Upper lobe of left lung (tissue), 6 donors: Measurements from ENCODE around the gene SH3PXD2A. TPM values are rescaled to one million over a fixed set of nuclear protein-coding genes. Genes with fewer than 3 reads are reported as not detected.

ENCODE experiments used
- ATAC-seq, 2 donors: fragments of 200-7000 bp; cut with Tn5 transposase; one replicate each; pipeline ENCODE4 v1.9.1; 2022; ENCODE audit warnings: mild to moderate bottlenecking in 2 of 2, moderate library complexity in 2 of 2; ENCODE audit not compliant: low FRiP score in 2 of 2
- DNase-seq, 2 donors: peaks; one replicate each; pipeline ENCODE4 v3.0.0-alpha.2; 2019 to 2020
- H3K27ac ChIP-seq, 4 donors: fragments of 200-600 bp; sonication (generic); one replicate each; pipeline ENCODE4 v1.5.1; 2016 to 2019
- H3K27me3 ChIP-seq, 4 donors: fragments of 200-600 bp; sonication (generic); one replicate each; pipeline ENCODE4 v1.5.1; 2017 to 2019
- H3K36me3 ChIP-seq, 4 donors: fragments of 200-600 bp; sonication (generic); one replicate each; pipeline ENCODE4 v1.5.1; 2016 to 2019
- H3K4me1 ChIP-seq, 4 donors: fragments of 200-600 bp; sonication (generic); one replicate each; pipeline ENCODE4 v1.5.1; 2018 to 2019
- H3K4me3 ChIP-seq, 4 donors: fragments of 200-600 bp; sonication (generic); one replicate each; pipeline ENCODE4 v1.5.1; 2017 to 2019; ENCODE audit warnings: mild to moderate bottlenecking in 2 of 4, moderate library complexity in 1 of 4
- H3K9me3 ChIP-seq, 4 donors: fragments of 200-600 bp; sonication (generic); one replicate each; pipeline ENCODE4 v1.5.1; 2018 to 2019
- CTCF ChIP-seq, 6 experiments: fragments of 450-650 bp in 4 of 6; fragments of 200-600 bp in 2 of 6; sonication (generic) in 2 of 6; IDR thresholded peaks; one replicate each; pipeline ENCODE4 v1.5.1; 2016 to 2019; ENCODE audit warnings: antibody characterized with exemption in 6 of 6
- EP300 ChIP-seq, 4 donors: sonication (generic); formaldehyde crosslinking; IDR thresholded peaks; one replicate each; pipeline ENCODE4 v1.5.1; 2017; ENCODE audit warnings: antibody characterized with exemption in 4 of 4, control low read depth in 2 of 4
- POLR2A ChIP-seq, 4 donors: fragments of 450-650 bp; IDR thresholded peaks; one replicate each; pipeline ENCODE4 v1.5.1; 2016 to 2017; ENCODE audit warnings: antibody characterized with exemption in 4 of 4, mild to moderate bottlenecking in 2 of 4
- POLR2AphosphoS5 ChIP-seq, 2 donors: sonication (generic); formaldehyde crosslinking; IDR thresholded peaks; one replicate each; pipeline ENCODE4 v1.5.1; 2017; ENCODE audit warnings: antibody characterized with exemption in 2 of 2
- WGBS, 2 donors: methylation state at CpG; one replicate each; pipeline ENCODE4 v1.1.5; 2017 to 2018; 5-methylcytosine and 5-hydroxymethylcytosine counted together
- total RNA-seq, 6 donors: library from RNA; depleted of rRNA in 4 of 6; stranded (reverse); fragments of >200 nt in 4 of 6; gene quantifications; one replicate each; pipeline versions ENCODE4 v1.1.0 to v1.2.1, GENCODE V29; 2016 to 2021
- donor health status: DM: no; HTN: no; CAD: no; lungs with moderate emphysema.
- donor health status: DM: no; HTN: yes; CAD: no; lungs with severe emphysema.

Gene SH3PXD2A
- total RNA-seq, 6 donors from 2014 or later = 19.6 to 42.2 (median 30.8) TPM

GRCh38 chr10:103892181-103892580 lies 36.8 kb upstream of the SH3PXD2A start:
- no peaks in the 10 kb centered on the region for H3K27me3 ChIP-seq
- H3K27ac ChIP-seq = peak overlapping the region; percentile 83 to 91 (median 84)
- WGBS, 2 donors = 74 to 76% methylated on average over 3 of the region's 3 CpGs
- DNase-seq (peak in 1 of 2 donors; percentile 50), ATAC-seq (peak in 1 of 2 donors; percentile 23)
- H3K4me1 ChIP-seq = peaks cover 60 to 85% (median 83%) of the 10 kb centered on the region in 4 donors
- H3K9me3 ChIP-seq = no peaks in the 10 kb centered on the region
- TF ChIP-seq CTCF (IDR thresholded peaks at IDR 0.05) (no peak), EP300 (IDR thresholded peaks at IDR 0.05) (no peak), POLR2AphosphoS5 (IDR thresholded peaks at IDR 0.05) (no peak), POLR2A (IDR thresholded peaks at IDR 0.05) (no peak)
- H3K36me3 ChIP-seq = peaks cover under 1 to 35% (median 15%) of the 10 kb centered on the region in 4 donors
- H3K4me3 ChIP-seq = no peak overlapping the region

GRCh38 chr10:103890688-103891087 lies 35.3 kb upstream of the SH3PXD2A start:
- ATAC-seq = peak in 1 of 2 donors; percentile 5
- peak overlapping the region; percentile 83 to 91 (median 84) for H3K27ac ChIP-seq
- H3K27me3 ChIP-seq = no peaks in the 10 kb centered on the region
- WGBS, 2 donors = 59 to 63% methylated on average over 2 of the region's 2 CpGs
- TF ChIP-seq EP300 (IDR thresholded peaks at IDR 0.05) (no peak), POLR2AphosphoS5 (IDR thresholded peaks at IDR 0.05) (no peak), POLR2A (IDR thresholded peaks at IDR 0.05) (no peak), CTCF (IDR thresholded peaks at IDR 0.05) (no peak)
- H3K9me3 ChIP-seq = no peaks in the 10 kb centered on the region
- DNase-seq = no peak
- peaks cover 3 to 37% (median 21%) of the 10 kb centered on the region in 4 donors for H3K36me3 ChIP-seq
- H3K4me3 ChIP-seq = no peak overlapping the region
- H3K4me1 ChIP-seq = peaks cover 56 to 77% (median 75%) of the 10 kb centered on the region in 4 donors

- peaks cover 3 to 41% (median 22%) of the 10 kb centered on the region in 4 donors for H3K36me3 ChIP-seq
- TF ChIP-seq POLR2A (IDR thresholded peaks at IDR 0.05) (no peak), POLR2AphosphoS5 (IDR thresholded peaks at IDR 0.05) (peak; percentile 62 to 66), CTCF (IDR thresholded peaks at IDR 0.05) (no peak), EP300 (IDR thresholded peaks at IDR 0.05) (peak in 2 of 4 donors; percentile 4 to 89)
- H3K27ac ChIP-seq = peak overlapping the region; percentile 83 to 91 (median 84)
- peak; percentile 32 to 86 for ATAC-seq
- H3K9me3 ChIP-seq = no peaks in the 10 kb centered on the region
- peaks cover 54 to 72% (median 70%) of the 10 kb centered on the region in 4 donors for H3K4me1 ChIP-seq
- no peaks in the 10 kb centered on the region for H3K27me3 ChIP-seq
- peak in 1 of 2 donors; percentile 84 for DNase-seq
- no peak overlapping the region for H3K4me3 ChIP-seq
- 33 to 34% methylated on average over 4 of the region's 4 CpGs for WGBS, 2 donors
Measured at GRCh38 chr10:103890194-103890658, 34.9 kb upstream of the SH3PXD2A start.

GRCh38 chr10:103889121-103889720 lies 33.8 kb upstream of the SH3PXD2A start:
- DNase-seq (no peak), ATAC-seq (no peak)
- Histone ChIP-seq H3K27ac (peak overlapping the region; percentile 83 to 91 (median 84)), H3K4me3 (no peak overlapping the region), H3K36me3 (peaks cover 3 to 50% (median 22%) of the 10 kb centered on the region in 4 donors), H3K27me3 (no peaks in the 10 kb centered on the region), H3K4me1 (peaks cover 50 to 65% (median 62%) of the 10 kb centered on the region in 4 donors), H3K9me3 (no peaks in the 10 kb centered on the region)
- WGBS, 2 donors = 55 to 59% methylated on average over 2 of the region's 2 CpGs
- TF ChIP-seq POLR2AphosphoS5 (IDR thresholded peaks at IDR 0.05) = no peak
- no peak for TF ChIP-seq POLR2A (IDR thresholded peaks at IDR 0.05)
- no peak for TF ChIP-seq CTCF (IDR thresholded peaks at IDR 0.05)
- TF ChIP-seq EP300 (IDR thresholded peaks at IDR 0.05) = no peak
